SK-N-MC (cell line): ENCODE measurements around the gene FRA10AC1.

ENCODE experiments used
- EZH2 ChIP-seq: fragments of 200-600 bp; sonication (generic); IDR thresholded peaks from one replicate; pipeline ENCODE4 v1.6.1; 2017; ENCODE audit warnings: antibody characterized with exemption
- FOXP2 ChIP-seq: optimal IDR thresholded peaks from 2 replicates; pipeline ENCODE3; 2011; ENCODE audit warnings: mild to moderate bottlenecking, moderate library complexity; ENCODE audit not compliant: insufficient read depth; ENCODE audit errors: extremely low read length, control extremely low read depth
- POLR2AphosphoS5 ChIP-seq: IDR thresholded peaks from 2 replicates; pipeline ENCODE4 v1.6.1; 2012; ENCODE audit warnings: mild to moderate bottlenecking, low read depth, low read length, borderline replicate concordance

- TF ChIP-seq POLR2AphosphoS5, result no peak
- TF ChIP-seq EZH2, result no peak
- TF ChIP-seq FOXP2, result no peak
Measured at GRCh38 chr10:93667795-93668194, 34.6 kb downstream of the FRA10AC1 start.
